ENCODE measurements around the gene EXOSC7. TPM values are rescaled to one million over a fixed set of nuclear protein-coding genes. Genes with fewer than 3 reads are reported as not detected.
A peak's percentile ranks its signal among the peaks of the same experiment; 100 is the strongest.

EXOSC7 gene
- total RNA-seq, 4 donors from 2014 or later: 57.4 to 80.3 (median 60.9) TPM

DNA sequence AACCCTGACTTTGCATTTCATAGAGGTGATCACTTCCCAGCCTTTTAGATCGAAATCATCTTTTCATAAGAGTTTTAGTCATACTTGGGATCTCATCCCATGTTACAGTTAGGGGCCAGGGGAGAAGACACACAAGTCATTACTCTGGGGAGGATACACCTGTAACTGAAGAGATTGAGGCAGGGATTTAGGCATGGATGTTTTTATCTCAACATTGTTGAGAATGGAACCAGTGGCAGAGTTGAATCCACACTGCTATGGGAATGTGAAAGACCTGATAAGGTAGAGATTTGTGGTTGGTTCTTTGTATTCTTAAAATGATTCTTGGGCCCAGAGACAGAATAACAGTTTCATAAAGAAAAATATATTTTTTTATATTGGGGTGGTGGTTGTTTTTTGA lies 33.8 kb downstream of the EXOSC7 start:
- H3K9me3 ChIP-seq: no peaks in the 10 kb centered on the region
- no peaks in the 10 kb centered on the region for H3K27me3 ChIP-seq
- DNase-seq (no peak), ATAC-seq (no peak)
- TF ChIP-seq, protein P1, sequence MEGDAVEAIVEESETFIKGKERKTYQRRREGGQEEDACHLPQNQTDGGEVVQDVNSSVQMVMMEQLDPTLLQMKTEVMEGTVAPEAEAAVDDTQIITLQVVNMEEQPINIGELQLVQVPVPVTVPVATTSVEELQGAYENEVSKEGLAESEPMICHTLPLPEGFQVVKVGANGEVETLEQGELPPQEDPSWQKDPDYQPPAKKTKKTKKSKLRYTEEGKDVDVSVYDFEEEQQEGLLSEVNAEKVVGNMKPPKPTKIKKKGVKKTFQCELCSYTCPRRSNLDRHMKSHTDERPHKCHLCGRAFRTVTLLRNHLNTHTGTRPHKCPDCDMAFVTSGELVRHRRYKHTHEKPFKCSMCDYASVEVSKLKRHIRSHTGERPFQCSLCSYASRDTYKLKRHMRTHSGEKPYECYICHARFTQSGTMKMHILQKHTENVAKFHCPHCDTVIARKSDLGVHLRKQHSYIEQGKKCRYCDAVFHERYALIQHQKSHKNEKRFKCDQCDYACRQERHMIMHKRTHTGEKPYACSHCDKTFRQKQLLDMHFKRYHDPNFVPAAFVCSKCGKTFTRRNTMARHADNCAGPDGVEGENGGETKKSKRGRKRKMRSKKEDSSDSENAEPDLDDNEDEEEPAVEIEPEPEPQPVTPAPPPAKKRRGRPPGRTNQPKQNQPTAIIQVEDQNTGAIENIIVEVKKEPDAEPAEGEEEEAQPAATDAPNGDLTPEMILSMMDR (IDR thresholded peaks at IDR 0.05 in 4 of 5, conservative IDR thresholded peaks at IDR 0.05 in 1 of 5): no peak
- TF ChIP-seq POLR2A (IDR thresholded peaks at IDR 0.05): no peak
- H3K4me3 ChIP-seq: no peak overlapping the region
- intact Hi-C loops (cut with DNase I; ENCODE audit: low total_unique reads): no loop called here
- peaks cover 58 to 65% of the 10 kb centered on the region in 2 donors for H3K4me1 ChIP-seq
- H3K27ac ChIP-seq: peak overlapping the region; percentile 76 to 89 (median 83)
- H3K36me3 ChIP-seq: peaks cover 0 to 15% of the 10 kb centered on the region in 2 donors
- in situ Hi-C loops (cut with MboI; ENCODE audit: low sequenced_read_pairs in 4 of 4): no loop called here

DNA sequence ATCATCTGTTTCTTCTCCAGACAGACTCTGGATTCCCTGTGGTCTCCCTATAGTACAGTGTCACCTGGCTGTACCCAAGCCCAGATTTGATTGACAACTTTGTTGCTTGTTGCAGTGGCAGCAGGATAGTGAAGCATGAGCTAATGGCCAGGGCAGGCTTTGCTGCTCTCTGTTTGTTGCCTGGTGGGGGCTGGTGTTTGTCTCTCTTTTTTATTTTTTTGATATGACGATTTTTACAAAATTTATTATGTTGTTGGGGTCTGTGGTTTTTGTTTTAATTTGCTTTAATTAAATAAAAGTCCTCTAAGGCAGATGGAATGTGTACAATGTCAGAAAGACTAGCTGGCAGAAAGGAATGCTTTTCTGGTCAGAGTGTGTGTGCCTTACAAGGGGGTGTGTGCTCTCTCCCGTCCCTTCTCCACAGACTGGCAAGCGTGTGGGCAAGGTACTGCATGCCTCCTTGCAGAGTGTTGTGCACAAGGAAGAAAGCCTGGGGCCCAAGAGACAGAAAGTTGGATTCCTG lies 34.8 kb downstream of the EXOSC7 start:
- H3K4me1 ChIP-seq: peaks cover 58 to 63% of the 10 kb centered on the region in 2 donors
- TF ChIP-seq, protein P1 (IDR thresholded peaks at IDR 0.05 in 4 of 5, conservative IDR thresholded peaks at IDR 0.05 in 1 of 5): no peak
- TF ChIP-seq POLR2A (IDR thresholded peaks at IDR 0.05): no peak
- no peak overlapping the region for H3K4me3 ChIP-seq
- peak overlapping the region; percentile 76 to 89 (median 83) for H3K27ac ChIP-seq
- no peaks in the 10 kb centered on the region for H3K27me3 ChIP-seq
- H3K9me3 ChIP-seq: no peaks in the 10 kb centered on the region
- in situ Hi-C loops (cut with MboI; ENCODE audit: low sequenced_read_pairs in 4 of 4) (no loop called here), intact Hi-C loops (cut with DNase I; ENCODE audit: low total_unique reads) (no loop called here)
- peak; percentile 32 to 60 for ATAC-seq
- DNase-seq: peak in 1 of 2 donors; percentile 51
- H3K36me3 ChIP-seq: peaks cover 0 to 7% of the 10 kb centered on the region in 2 donors

DNA sequence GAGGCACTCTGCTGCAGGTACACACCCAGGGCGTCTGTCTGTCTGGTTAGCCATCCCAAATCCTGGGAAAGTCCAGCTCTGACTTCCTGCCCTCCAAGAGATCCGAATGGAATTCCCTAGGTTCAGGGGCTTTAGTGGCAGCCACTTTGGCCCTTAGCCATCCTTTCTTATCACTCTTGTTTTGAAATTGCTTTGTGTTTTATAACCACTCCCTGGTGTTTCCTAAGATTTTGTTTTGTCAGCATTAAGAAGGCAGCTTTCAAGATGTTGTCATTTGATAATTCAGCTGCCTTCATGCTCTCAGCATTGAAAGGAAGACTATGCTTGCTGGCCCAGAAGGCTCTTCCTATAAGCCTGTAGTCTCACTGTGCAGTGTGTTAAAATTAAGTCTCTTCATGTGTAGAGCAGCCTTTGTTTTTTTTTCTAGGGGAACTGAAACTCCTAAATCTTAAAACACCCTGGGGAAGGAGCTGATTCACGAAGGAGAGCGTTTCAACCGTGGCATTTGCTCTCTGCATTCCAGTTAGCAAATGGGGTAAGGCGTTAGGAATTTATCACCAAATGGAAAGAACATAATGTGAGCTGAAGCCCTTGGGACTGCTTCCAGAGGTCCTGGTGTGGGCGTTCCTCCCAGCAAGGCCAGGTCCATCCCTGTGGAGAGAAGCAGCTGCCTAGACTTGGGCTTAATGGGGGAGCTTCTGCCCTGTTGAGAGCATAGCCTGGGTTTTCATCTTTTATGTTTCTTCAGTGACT lies 35.9 kb downstream of the EXOSC7 start:
- DNase-seq: peak; percentile 46 to 77
- TF ChIP-seq, protein P1 (IDR thresholded peaks at IDR 0.05 in 4 of 5, conservative IDR thresholded peaks at IDR 0.05 in 1 of 5): no peak
- no peak for TF ChIP-seq POLR2A (IDR thresholded peaks at IDR 0.05)
- in situ Hi-C loops (cut with MboI; ENCODE audit: low sequenced_read_pairs in 4 of 4) (no loop called here), intact Hi-C loops (cut with DNase I; ENCODE audit: low total_unique reads) (no loop called here)
- no peaks in the 10 kb centered on the region for H3K27me3 ChIP-seq
- H3K36me3 ChIP-seq: peaks cover 0 to 7% of the 10 kb centered on the region in 2 donors
- peak overlapping the region; percentile 76 to 89 (median 83) for H3K27ac ChIP-seq
- peak overlapping the region in 3 of 4 donors; percentile 3 to 8 (median 6) for H3K4me3 ChIP-seq
- H3K9me3 ChIP-seq: no peaks in the 10 kb centered on the region
- peak; percentile 59 to 74 for ATAC-seq
- peaks cover 56 to 61% of the 10 kb centered on the region in 2 donors for H3K4me1 ChIP-seq

DNA sequence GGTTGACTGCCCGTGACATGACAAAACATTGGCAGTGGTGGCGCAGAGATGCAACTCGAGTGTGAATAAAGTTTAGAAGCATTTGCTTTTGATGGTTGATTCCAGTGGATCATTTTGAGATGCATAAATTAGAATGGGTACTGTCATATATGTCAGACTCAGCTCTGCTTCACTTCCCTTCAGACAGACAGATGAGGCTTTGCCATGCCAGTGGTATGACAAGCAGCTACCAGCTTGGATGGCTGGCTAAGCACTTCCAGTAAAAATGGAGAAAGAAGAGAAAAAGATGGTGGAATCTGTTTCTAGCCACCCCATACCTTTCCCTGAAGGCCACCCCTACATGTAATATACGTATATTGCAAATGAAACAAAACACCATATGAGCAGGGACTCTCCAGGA lies 36.5 kb downstream of the EXOSC7 start:
- TF ChIP-seq, protein P1 (IDR thresholded peaks at IDR 0.05 in 4 of 5, conservative IDR thresholded peaks at IDR 0.05 in 1 of 5): no peak
- TF ChIP-seq POLR2A (IDR thresholded peaks at IDR 0.05): no peak
- ATAC-seq (no peak), DNase-seq (no peak)
- H3K4me1 ChIP-seq: peaks cover 50 to 60% of the 10 kb centered on the region in 2 donors
- H3K9me3 ChIP-seq: no peaks in the 10 kb centered on the region
- peak overlapping the region; percentile 76 to 89 (median 83) for H3K27ac ChIP-seq
- intact Hi-C loops (cut with DNase I; ENCODE audit: low total_unique reads): no loop called here
- in situ Hi-C loops (cut with MboI; ENCODE audit: low sequenced_read_pairs in 4 of 4): no loop called here
- no peak overlapping the region for H3K4me3 ChIP-seq
- H3K36me3 ChIP-seq: peaks cover 0 to 7% of the 10 kb centered on the region in 2 donors
- no peaks in the 10 kb centered on the region for H3K27me3 ChIP-seq
